Neuronal stem cell (in vitro differentiated cells): ENCODE results near the gene TBC1D7.

Experiments
- DNase-seq: peaks from one replicate; pipeline ENCODE4 v3.0.0-alpha.2; 2013; ENCODE audit warnings: low spot score
- H2AFZ ChIP-seq: one replicate; pipeline ENCODE4 v1.6.1; 2013; ENCODE audit warnings: mild to moderate bottlenecking, low read length, inconsistent platforms
- H2AK5ac ChIP-seq: 2 replicates; pipeline ENCODE4 v1.6.1; 2013; ENCODE audit warnings: low read depth, mild to moderate bottlenecking, inconsistent platforms, low read length, moderate library complexity, mixed read lengths
- H2BK120ac ChIP-seq: 2 replicates; pipeline ENCODE4 v1.6.1; 2013; ENCODE audit warnings: low read depth, mild to moderate bottlenecking, inconsistent platforms, low read length, moderate library complexity, mixed read lengths
- H2BK12ac ChIP-seq: one replicate; pipeline ENCODE4 v1.6.1; 2013; ENCODE audit warnings: low read length, inconsistent platforms
- H2BK15ac ChIP-seq: 2 replicates; pipeline ENCODE4 v1.6.1; 2013; ENCODE audit warnings: mild to moderate bottlenecking, low read length, inconsistent platforms, mixed read lengths
- H2BK5ac ChIP-seq: one replicate; pipeline ENCODE4 v1.6.1; 2013; ENCODE audit warnings: inconsistent platforms, mild to moderate bottlenecking, low read length, moderate library complexity
- H3K14ac ChIP-seq: one replicate; pipeline ENCODE4 v1.6.1; 2013; ENCODE audit warnings: low read length, inconsistent platforms
- H3K18ac ChIP-seq: 2 replicates; pipeline ENCODE4 v1.6.1; 2013; ENCODE audit warnings: low read length, inconsistent platforms
- H3K23ac ChIP-seq: 2 replicates; pipeline ENCODE4 v1.6.1; 2013; ENCODE audit warnings: low read depth, mild to moderate bottlenecking, mixed read lengths, low read length, inconsistent platforms; ENCODE audit not compliant: poor library complexity
- H3K27ac ChIP-seq: replicated peaks from 3 replicates; pipeline ENCODE4 v1.5.1; 2013; ENCODE audit warnings: low read length, inconsistent platforms
- H3K27me3 ChIP-seq, 3 experiments: 2 replicates each; pipeline ENCODE4 v1.6.1; 2013; ENCODE audit warnings: low read length in 3 of 3, mild to moderate bottlenecking in 2 of 3, inconsistent platforms in 1 of 3, low read depth in 1 of 3, mixed read lengths in 1 of 3, moderate library complexity in 1 of 3; ENCODE audit not compliant: control insufficient read depth in 3 of 3, insufficient read depth in 3 of 3
- H3K36me3 ChIP-seq, 2 donors: replicated peaks in 1 of 2; 2 replicates each; pipeline ENCODE4 v1.6.1; 2013; ENCODE audit warnings: low read length in 2 of 2; ENCODE audit not compliant: control insufficient read depth in 2 of 2, insufficient read depth in 2 of 2
- H3K4ac ChIP-seq: 2 replicates; pipeline ENCODE4 v1.6.1; 2013; ENCODE audit warnings: inconsistent platforms, mild to moderate bottlenecking, low read length, moderate library complexity
- H3K4me1 ChIP-seq, 2 donors: 1 replicate in 1 of 2; 2 replicates in 1 of 2; pipeline ENCODE4 v1.6.1; 2013; ENCODE audit warnings: low read length in 2 of 2, low read depth in 1 of 2; ENCODE audit not compliant: control insufficient read depth in 2 of 2, insufficient read depth in 1 of 2
- H3K4me2 ChIP-seq: one replicate; pipeline ENCODE4 v1.6.1; 2013; ENCODE audit warnings: mild to moderate bottlenecking, low read length, inconsistent platforms; ENCODE audit not compliant: insufficient read depth, poor library complexity, severe bottlenecking
- H3K4me3 ChIP-seq, 2 donors: 2 replicates each; pipeline ENCODE4 v1.5.1; 2013; ENCODE audit warnings: low read length in 2 of 2, mild to moderate bottlenecking in 2 of 2, inconsistent platforms in 1 of 2, moderate library complexity in 1 of 2
- H3K79me1 ChIP-seq: one replicate; pipeline ENCODE4 v1.6.1; 2013; ENCODE audit warnings: low read depth, mild to moderate bottlenecking, inconsistent platforms, low read length, moderate library complexity
- H3K9ac ChIP-seq: one replicate; pipeline ENCODE4 v1.6.1; 2013; ENCODE audit warnings: mild to moderate bottlenecking, low read depth, low read length, inconsistent platforms; ENCODE audit not compliant: poor library complexity
- H3K9me3 ChIP-seq, 2 donors: replicated peaks in 1 of 2; 2 replicates each; pipeline versions ENCODE3 to v1.6.1; 2013; ENCODE audit warnings: low read length in 2 of 2, mild to moderate bottlenecking in 2 of 2, inconsistent platforms in 1 of 2, low read depth in 1 of 2, mixed read lengths in 1 of 2, moderate library complexity in 1 of 2; ENCODE audit not compliant: control insufficient read depth in 2 of 2, insufficient read depth in 1 of 2
- H4K8ac ChIP-seq: one replicate; pipeline ENCODE4 v1.6.1; 2013; ENCODE audit warnings: low read depth, mild to moderate bottlenecking, inconsistent platforms, low read length, moderate library complexity
- H4K91ac ChIP-seq: one replicate; pipeline ENCODE4 v1.6.1; 2013; ENCODE audit warnings: low read length, low read depth, mild to moderate bottlenecking, inconsistent platforms; ENCODE audit not compliant: poor library complexity
- WGBS, 2 donors: extraction: QIAGEN DNeasy Blood & Tissue Kit; methylation state at CpG; one replicate each; pipeline ENCODE4 v1.1.7; 2013; ENCODE audit warnings: missing lambda C conversion rate in 2 of 2, mixed read lengths in 1 of 2; ENCODE audit not compliant: insufficient read length in 2 of 2, insufficient replicate concordance in 1 of 2; ENCODE audit errors: extremely low coverage in 2 of 2; 5-methylcytosine and 5-hydroxymethylcytosine counted together

TBC1D7 gene

GRCh38 chr6:13346245-13346644 is 17.9 kb upstream of the TBC1D7 start:
- Histone ChIP-seq H3K4me2 (no peak overlapping the region), H2BK15ac (no peak overlapping the region), H3K18ac (no peak overlapping the region), H3K27ac (no peak overlapping the region), H4K91ac (no peak overlapping the region), H4K8ac (no peak overlapping the region), H3K79me1 (no peaks in the 10 kb centered on the region), H3K14ac (no peak overlapping the region), H3K23ac (no peak overlapping the region), H3K9ac (no peak overlapping the region), H3K27me3 (peaks cover 0 to 12% (median 0%) of the 10 kb centered on the region in 3 experiments), H2BK5ac (no peak overlapping the region), H3K4me1 (peaks cover 8% of the 10 kb centered on the region in 2 donors), H2AFZ (no peak overlapping the region), H3K4me3 (no peak overlapping the region), H3K4ac (no peak overlapping the region), H2BK12ac (no peak overlapping the region), H2BK120ac (no peak overlapping the region), H2AK5ac (no peak overlapping the region), H3K36me3 (no peaks in the 10 kb centered on the region), H3K9me3 (peaks cover 8 to 9% of the 10 kb centered on the region in 2 donors)
- no peak for DNase-seq
- WGBS, 2 donors, result no CpG with 5 or more reads among the region's 5 CpGs

GRCh38 chr6:13342414-13343019 is 14.2 kb upstream of the TBC1D7 start:
- Histone ChIP-seq H2BK15ac (no peak overlapping the region), H3K4ac (no peak overlapping the region), H3K9me3 (peaks cover 6 to 11% of the 10 kb centered on the region in 2 donors), H4K91ac (no peak overlapping the region), H3K79me1 (no peaks in the 10 kb centered on the region), H4K8ac (no peak overlapping the region), H3K14ac (no peak overlapping the region), H3K4me1 (no peaks in the 10 kb centered on the region), H2AK5ac (no peak overlapping the region), H3K27ac (no peak overlapping the region), H2BK5ac (no peak overlapping the region), H3K9ac (no peak overlapping the region), H2BK120ac (no peak overlapping the region), H2BK12ac (no peak overlapping the region), H3K27me3 (peaks cover 0 to 12% (median 0%) of the 10 kb centered on the region in 3 experiments), H3K23ac (no peak overlapping the region), H3K18ac (no peak overlapping the region), H2AFZ (no peak overlapping the region), H3K4me2 (no peak overlapping the region), H3K36me3 (no peaks in the 10 kb centered on the region), H3K4me3 (no peak overlapping the region)
- DNase-seq, result no peak
- no CpG with 5 or more reads among the region's 5 CpGs for WGBS, 2 donors

DNA sequence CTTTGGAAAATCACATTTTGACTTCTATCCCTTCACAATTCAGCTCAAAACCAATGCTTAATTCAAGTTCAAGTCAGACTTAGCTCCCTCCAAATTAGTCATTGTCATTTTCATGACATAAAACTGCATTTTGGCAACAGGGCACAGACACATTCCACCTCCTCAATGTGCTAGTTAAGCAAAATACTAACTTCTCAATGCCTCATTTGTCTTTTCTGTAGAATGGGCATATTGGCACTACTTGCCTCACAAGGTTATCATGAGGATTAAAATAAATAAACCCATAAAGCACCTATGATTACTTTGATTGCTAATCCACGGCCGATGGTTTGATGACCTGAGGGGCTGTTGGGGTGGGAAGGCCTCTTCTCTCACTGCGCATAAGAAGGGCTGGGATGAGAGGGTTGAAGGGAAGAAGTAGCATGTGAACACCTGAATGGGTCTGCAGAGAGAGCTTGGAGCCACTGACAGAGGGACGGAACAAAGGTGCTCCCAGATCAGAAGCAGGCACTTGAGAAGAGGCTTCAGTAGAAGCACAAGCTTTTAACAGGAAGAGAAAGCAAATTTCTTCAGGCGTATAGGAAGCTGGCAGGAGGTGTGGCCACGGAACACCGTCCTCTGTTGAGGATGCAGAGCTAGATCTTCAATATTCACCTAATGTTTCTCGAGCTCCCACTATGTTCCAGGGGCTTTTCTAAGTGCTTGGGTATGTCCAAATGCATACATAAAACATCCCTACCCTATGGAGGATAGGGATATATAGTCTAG is 11.7 kb upstream of the TBC1D7 start:
- Histone ChIP-seq H4K8ac (no peak overlapping the region), H3K27ac (no peak overlapping the region), H2AK5ac (no peak overlapping the region), H3K36me3 (no peaks in the 10 kb centered on the region), H3K79me1 (no peaks in the 10 kb centered on the region), H4K91ac (no peak overlapping the region), H3K4me1 (no peaks in the 10 kb centered on the region), H2BK5ac (no peak overlapping the region), H3K4me3 (no peak overlapping the region), H3K9me3 (peaks cover 6 to 11% of the 10 kb centered on the region in 2 donors), H2BK12ac (no peak overlapping the region), H3K4me2 (no peak overlapping the region), H3K18ac (no peak overlapping the region), H3K27me3 (peaks cover 0 to 10% (median 0%) of the 10 kb centered on the region in 3 experiments), H3K14ac (no peak overlapping the region), H3K9ac (no peak overlapping the region), H2AFZ (no peak overlapping the region), H2BK15ac (no peak overlapping the region), H2BK120ac (no peak overlapping the region), H3K23ac (no peak overlapping the region), H3K4ac (no peak overlapping the region)
- no CpG with 5 or more reads among the region's 8 CpGs for WGBS, 2 donors
- no peak for DNase-seq

DNA sequence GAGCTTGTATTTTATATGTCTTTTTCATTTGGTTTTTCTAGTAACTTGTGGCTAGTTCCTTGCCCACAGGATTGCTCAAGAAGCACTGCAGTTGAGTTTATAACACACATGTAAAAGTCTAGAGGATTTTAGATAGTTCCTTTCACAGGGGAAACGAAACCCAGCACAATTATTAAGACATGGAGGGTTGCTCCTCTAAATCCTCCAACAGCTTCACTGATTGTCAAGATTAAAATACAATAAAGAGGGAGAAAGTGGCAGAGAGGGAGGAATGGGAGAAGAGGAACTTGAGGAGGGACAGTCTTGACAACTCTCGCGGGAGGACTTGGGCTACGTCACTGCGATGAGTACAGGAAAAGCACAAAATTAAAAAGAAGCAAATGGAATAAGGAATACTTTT is 9.7 kb upstream of the TBC1D7 start:
- Histone ChIP-seq H2BK120ac (no peak overlapping the region), H3K36me3 (no peaks in the 10 kb centered on the region), H3K27ac (no peak overlapping the region), H4K91ac (no peak overlapping the region), H3K9ac (no peak overlapping the region), H3K18ac (no peak overlapping the region), H3K79me1 (no peaks in the 10 kb centered on the region), H4K8ac (no peak overlapping the region), H2AK5ac (no peak overlapping the region), H3K23ac (no peak overlapping the region), H3K4me1 (no peaks in the 10 kb centered on the region), H3K4me2 (no peak overlapping the region), H2BK15ac (no peak overlapping the region), H2BK5ac (no peak overlapping the region), H2AFZ (no peak overlapping the region), H3K4ac (no peak overlapping the region), H3K27me3 (peaks cover 0 to 7% (median 0%) of the 10 kb centered on the region in 3 experiments), H3K14ac (no peak overlapping the region), H2BK12ac (no peak overlapping the region), H3K4me3 (no peak overlapping the region), H3K9me3 (peaks cover 6 to 11% of the 10 kb centered on the region in 2 donors)
- DNase-seq, result no peak
- WGBS, 2 donors, result no CpG with 5 or more reads among the region's 5 CpGs
